GM18519 (cell line): ENCODE measurements around the gene POMP.
"Not testable (repeated sequence)": the region's sequence is repeated elsewhere in the genome, so short reads cannot be mapped to it uniquely, and the experiment has no call there.

ENCODE experiments used
- ATAC-seq: cut with Tn5 transposase; IDR thresholded peaks from one replicate; pipeline ENCODE4 v1.9.1; 2021; ENCODE audit warnings: mild to moderate bottlenecking, moderate library complexity; ENCODE audit not compliant: unreplicated experiment, low FRiP score

Gene POMP

GRCh38 chr13:28636677-28637317 is 22.1 kb upstream of the POMP start:
- no peak for ATAC-seq

GRCh38 chr13:28637714-28638355 is 21.1 kb upstream of the POMP start:
- no peak for ATAC-seq

DNA sequence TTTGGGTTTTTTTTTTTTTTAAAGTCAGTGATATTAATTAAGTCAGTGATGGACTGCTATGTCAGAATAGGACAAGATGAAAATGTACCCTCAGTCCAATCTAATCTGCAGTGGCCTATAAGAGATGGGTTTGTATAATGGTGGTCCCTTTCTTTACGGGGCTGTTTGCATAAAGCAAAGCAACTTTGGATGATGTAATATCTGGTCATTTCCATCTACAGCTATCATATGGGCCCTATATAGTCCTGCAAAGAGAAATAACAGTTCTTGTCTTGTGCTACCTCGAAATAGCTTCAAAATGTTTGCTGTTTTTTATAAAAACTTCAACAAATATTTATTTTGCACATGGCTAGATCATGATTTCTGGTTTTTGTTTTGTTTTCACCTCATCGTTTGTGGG is 20.2 kb upstream of the POMP start:
- no peak for ATAC-seq

- ATAC-seq, result no peak
These were observed 17.9 kb upstream of the POMP start for GRCh38 chr13:28640861-28641599.

GRCh38 chr13:28641600-28641926 is 17.4 kb upstream of the POMP start:
- ATAC-seq, result no peak

GRCh38 chr13:28650284-28650683 is 8.6 kb upstream of the POMP start:
- ATAC-seq, result no peak

DNA sequence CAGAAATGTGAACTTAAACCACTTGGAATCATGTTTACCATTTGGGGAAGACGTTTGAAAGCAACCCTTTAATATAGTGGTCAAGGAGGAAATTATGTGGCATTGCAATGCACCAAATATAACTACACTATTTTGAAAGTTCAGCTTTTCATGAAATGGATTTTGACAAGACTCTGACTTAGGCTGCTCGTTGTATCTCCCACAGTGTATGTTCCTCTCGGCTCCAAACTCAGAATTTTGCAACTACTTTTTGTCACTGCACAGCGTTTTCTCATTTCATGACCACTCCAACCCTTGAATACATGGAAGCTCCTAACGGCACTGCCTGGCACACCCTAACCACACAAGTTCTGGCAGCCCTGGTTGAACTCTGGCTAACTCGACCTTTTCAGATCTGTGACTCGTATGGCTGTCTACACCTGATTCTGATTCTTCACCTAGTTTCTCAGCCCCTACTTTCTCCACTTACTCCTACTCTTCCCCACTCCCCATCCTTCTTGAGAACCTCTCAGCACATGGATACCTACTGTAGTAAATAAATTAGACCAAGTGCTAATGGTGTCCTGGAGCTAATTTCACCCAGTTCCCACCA is 7.0 kb upstream of the POMP start:
- ATAC-seq, result no peak

- no peak for ATAC-seq
These were observed 5.8 kb upstream of the POMP start for GRCh38 chr13:28653111-28653510.

- no peak for ATAC-seq
These were observed 4.7 kb upstream of the POMP start for GRCh38 chr13:28654276-28654675.

- no peak for ATAC-seq
These were observed 3.4 kb upstream of the POMP start for GRCh38 chr13:28655561-28655960.

DNA sequence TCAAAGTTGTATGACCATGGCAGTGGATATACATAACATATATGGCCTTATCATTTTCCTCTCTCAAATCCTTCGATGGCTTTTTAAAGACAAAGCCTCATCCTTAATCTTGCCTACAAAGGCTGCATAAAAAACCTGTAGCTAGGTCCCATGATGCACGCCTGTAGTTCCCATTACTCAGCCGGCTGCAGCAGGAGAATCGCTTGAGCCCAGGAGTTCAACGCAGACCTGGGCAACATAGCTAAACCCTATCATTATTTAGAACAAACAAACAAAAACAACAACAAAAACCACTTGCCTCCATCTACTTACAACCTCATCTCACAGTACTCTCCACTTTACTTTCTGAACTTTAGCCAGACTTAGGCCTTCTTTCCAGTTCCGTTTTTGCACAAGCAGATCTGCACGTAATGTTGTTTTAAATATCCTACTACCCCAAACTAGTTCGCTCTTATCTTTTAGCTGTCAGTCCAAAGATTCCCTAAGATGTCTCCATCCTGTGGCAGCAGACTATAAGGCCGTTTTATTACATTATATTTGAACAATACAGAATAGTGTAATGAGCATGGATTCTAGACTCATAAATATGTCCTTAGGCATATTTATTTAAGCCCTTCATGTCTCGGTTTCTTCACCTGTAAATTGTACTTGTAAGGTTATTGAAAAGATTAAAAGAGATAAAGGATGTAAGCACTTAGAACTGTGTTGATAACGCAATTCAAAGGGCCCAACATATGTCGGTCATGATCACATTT is 969 bp upstream of the POMP start:
- ATAC-seq, result no peak

DNA sequence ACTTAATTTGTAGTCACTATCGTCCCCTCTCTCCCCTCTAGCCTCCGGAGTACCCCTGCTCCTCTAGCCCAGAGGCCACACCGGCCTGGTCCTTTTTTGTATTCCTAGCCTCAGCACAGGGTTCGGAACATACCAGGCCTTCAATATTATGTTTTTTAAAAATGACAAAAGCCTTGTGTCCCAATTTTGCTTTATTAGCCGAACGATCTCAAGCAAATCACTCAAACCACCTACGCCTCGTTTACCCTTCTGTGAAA is 463 bp upstream of the POMP start:
- ATAC-seq, result peak; percentile 9

DNA sequence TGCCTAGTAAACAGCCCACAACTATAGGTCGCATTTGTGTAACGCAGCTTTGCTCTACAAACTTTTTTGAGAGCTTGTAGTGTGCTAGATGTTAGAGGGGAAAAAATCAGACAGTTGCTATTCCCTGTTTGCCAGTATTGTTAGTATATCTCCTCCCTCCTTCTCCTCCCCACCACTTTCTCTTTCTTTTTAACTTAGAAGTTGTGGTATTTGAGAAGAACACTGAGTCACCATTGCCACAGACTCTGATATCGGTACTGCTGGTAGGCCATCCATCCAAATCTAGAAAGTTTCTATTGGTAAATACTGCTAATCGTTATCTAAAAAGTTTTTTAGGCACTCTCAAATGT is 666 bp downstream of the POMP start:
- no peak for ATAC-seq

DNA sequence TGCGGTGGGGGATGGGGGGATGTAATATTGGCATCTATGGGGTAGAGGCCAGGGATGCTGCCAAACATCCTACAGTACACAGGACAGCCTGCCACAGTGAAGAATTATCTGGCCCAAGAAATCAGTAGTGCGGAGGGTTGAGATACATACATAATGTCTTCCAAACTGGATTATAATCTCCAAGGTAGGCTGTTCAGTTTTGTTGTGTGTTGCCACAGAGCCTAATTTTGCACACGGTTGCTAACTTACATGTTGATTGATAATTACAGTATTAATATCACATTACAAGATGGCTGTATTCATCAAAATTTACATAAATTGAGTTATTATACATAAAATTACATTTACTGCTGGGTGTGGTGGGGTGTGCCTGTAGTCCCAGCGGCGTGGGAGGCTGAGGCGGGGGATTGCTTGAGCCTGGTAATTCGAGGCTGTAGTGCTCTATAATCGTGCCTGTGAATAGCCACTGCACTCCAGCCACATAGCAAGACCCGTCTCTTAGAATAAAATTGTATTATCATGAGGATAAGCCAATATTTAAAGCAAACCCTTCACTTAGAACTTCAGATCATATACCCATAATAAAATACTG is 8.1 kb downstream of the POMP start:
- ATAC-seq, result no peak

GRCh38 chr13:28671126-28671792 is 12.3 kb downstream of the POMP start:
- ATAC-seq, result no peak

DNA sequence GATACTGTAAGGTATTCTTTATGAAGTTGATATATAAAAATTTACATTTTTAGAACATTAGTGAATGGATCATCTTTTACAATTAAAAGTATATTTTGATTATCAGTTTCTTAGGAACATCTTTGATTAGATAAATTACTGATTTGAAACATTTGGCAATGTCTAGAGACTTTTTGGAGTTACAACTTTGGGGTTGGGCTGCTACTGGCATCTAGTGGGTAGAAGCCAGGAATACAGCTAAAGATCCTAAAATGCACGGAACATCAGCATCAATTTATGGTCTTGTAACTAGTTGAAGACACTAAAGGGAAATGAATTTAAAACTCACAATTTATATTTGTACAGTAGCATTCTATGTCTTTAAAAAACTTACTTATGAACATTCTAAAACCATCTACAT is 19.9 kb downstream of the POMP start:
- no peak for ATAC-seq

- no peak for ATAC-seq
These were observed 20.7 kb downstream of the POMP start for GRCh38 chr13:28679628-28680027.

GRCh38 chr13:28680541-28680940 is 21.6 kb downstream of the POMP start:
- no peak for ATAC-seq

GRCh38 chr13:28683169-28683568 is 24.2 kb downstream of the POMP start:
- ATAC-seq, result not testable (repeated sequence)

DNA sequence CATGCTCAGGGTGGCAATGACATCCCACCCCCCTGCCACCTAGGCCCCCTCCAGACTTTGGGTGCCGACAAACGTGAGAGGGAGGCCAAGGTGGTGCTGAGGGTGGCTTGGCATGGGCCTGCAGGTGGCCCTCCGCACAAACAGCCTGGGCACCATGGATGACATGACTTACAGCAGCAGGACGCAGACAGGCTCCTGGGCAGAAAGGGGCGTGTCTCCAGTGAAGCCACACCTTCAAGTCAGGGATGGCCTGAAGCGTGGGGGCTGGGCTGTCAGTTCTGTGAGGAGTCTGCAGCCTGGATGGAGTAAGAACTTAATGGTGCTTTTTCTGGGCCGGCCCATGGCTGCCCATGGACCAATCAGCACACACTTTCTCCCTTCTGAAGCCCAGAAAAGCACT is 25.3 kb downstream of the POMP start:
- ATAC-seq, result no peak
